ENCODE measurements around the gene SMAD7.

DNA sequence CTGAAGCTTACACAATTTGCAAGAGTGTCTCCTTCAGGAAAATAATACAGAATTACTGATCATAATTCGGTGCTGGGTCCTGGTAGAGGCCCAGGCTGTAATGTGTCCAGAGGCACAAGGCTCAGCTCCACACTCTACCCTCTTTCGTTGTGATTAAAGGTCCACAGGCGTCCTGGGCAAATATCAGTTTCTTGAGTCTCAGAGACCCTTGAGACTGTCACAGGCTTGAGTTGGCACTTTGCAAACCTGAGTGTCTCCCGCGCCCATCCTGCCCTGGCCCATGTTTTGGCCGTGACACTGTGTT, 46.9 kb upstream of the SMAD7 start:
- TF ChIP-seq, protein P1, sequence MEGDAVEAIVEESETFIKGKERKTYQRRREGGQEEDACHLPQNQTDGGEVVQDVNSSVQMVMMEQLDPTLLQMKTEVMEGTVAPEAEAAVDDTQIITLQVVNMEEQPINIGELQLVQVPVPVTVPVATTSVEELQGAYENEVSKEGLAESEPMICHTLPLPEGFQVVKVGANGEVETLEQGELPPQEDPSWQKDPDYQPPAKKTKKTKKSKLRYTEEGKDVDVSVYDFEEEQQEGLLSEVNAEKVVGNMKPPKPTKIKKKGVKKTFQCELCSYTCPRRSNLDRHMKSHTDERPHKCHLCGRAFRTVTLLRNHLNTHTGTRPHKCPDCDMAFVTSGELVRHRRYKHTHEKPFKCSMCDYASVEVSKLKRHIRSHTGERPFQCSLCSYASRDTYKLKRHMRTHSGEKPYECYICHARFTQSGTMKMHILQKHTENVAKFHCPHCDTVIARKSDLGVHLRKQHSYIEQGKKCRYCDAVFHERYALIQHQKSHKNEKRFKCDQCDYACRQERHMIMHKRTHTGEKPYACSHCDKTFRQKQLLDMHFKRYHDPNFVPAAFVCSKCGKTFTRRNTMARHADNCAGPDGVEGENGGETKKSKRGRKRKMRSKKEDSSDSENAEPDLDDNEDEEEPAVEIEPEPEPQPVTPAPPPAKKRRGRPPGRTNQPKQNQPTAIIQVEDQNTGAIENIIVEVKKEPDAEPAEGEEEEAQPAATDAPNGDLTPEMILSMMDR (IDR thresholded peaks at IDR 0.05), result no peak
- TF ChIP-seq POLR2A (IDR thresholded peaks at IDR 0.05), result no peak

Data from thyroid gland (tissue), 4 donors.